GM12865 (cell line): Measurements from ENCODE around the gene STT3B.

ENCODE experiments used
- DNase-seq: peaks from one replicate; pipeline ENCODE4 v3.0.0; 2010; ENCODE audit warnings: low read depth
- H3K4me3 ChIP-seq: 2 replicates; pipeline ENCODE4 v1.5.1; 2011; ENCODE audit warnings: mild to moderate bottlenecking, low read depth, low read length, control low read depth
- CTCF ChIP-seq: IDR thresholded peaks from 2 replicates; pipeline ENCODE4 v1.5.1; 2011; ENCODE audit warnings: low read length, control low read depth, low read depth, inconsistent platforms; ENCODE audit not compliant: insufficient read depth; ENCODE audit errors: missing control alignments

Gene STT3B

GRCh38 chr3:31606453-31606852, 73.7 kb downstream of the STT3B start:
- no peak for TF ChIP-seq CTCF
- H3K4me3 ChIP-seq, result no peak overlapping the region
- no peak for DNase-seq

DNA sequence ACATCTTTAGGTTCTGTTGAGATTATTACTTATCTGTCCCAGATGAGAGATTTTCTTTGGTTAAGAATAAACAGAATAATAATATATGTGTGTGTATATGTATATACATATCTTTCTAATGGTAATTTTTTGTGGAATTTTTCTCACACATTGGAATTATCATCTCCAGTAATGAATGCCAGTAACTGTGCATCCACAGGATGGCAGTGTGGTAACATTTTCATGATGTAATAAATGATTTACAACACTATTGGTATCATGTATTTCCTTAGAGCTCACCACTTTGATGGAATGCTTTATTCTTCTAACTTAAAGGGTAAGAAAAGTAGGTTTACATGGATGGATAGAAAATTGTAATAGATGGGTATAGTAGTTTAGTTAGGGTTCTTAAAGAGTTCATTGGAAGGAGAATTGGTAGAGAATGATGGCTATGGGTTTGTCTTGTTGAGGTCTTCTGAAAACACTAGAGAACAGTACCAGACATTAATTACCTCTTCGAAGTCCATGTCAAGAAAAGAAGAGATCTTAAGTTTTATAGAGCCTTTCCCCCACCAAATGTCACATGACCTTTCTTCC, 78.1 kb downstream of the STT3B start:
- no peak overlapping the region for H3K4me3 ChIP-seq
- no peak for TF ChIP-seq CTCF
- no peak for DNase-seq

- no peak for DNase-seq
- H3K4me3 ChIP-seq, result no peak overlapping the region
- no peak for TF ChIP-seq CTCF
These were observed 80.5 kb downstream of the STT3B start for GRCh38 chr3:31613177-31613576.

- TF ChIP-seq CTCF, result no peak
- H3K4me3 ChIP-seq, result no peak overlapping the region
- DNase-seq, result no peak
These were observed 80.9 kb downstream of the STT3B start for GRCh38 chr3:31613654-31614053.

DNA sequence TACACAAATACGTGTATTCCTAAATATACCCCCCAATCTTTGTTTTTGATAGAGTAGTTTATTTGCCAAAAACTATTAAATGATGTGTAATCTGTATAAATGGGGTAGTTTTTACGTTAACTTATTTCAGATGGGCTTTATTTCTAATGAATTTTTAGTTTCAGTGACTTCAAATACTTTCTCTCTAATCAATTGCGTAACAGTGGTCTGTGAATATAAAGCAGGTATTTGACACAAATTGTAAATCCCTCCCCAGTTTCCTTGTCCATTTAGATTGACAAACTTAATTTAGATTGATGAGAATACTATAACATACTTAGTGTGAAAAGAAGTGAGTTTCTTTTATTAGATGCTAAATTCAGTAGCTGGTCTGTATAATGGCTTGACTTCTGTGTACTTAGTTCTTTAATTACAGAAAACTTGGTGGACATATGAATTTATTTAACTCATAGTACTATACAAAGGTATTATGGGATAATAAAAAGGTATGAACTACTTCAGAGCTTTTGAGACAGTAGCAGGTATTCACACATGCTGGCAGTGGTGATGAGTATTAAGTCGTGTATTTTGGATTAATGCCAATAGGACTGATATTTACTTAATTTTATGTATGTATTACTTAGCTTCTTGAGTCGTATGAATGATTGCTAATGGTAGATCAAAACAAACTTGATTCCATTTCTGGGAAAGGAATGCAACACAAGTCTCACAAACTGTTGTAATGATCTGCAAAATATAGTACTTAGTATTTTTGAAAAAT, 81.6 kb downstream of the STT3B start:
- no peak for DNase-seq
- no peak for TF ChIP-seq CTCF
- no peak overlapping the region for H3K4me3 ChIP-seq

DNA sequence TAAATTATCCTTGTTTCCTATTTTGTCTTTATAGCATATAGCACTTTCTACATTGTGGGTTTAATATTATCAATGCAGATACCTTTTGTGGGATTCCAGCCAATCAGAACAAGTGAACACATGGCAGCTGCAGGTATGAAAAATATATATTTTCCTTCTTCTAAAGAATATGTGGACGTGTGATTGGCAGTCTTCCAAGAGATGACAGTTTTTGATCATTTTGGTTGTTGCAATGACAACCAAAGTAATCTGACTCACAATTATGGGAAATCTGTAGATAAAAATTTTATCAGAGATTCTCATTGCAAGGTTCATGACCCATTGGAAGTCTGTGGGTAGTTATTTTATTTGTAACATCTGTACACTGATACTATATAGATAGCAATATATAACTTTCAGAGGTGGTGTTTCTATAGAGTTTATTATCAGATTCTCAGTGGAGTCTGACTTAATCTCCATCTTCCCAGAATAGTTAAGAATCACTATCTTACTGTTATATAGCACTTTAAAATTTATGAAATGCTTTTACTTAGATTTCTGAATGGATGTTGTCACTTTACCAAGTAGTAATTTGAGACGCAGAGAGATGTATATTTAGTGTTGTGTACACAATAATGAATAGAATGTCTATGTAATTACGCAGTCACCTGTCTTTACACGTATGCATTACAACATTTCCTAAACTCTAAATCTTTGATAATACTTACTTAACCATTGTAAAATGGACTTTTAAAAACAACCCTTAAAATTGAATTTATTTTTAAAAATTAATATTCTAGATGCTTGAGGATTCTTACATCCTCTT, 82.5 kb downstream of the STT3B start:
- H3K4me3 ChIP-seq, result no peak overlapping the region
- no peak for TF ChIP-seq CTCF
- no peak for DNase-seq

- DNase-seq, result no peak
- TF ChIP-seq CTCF, result no peak
- no peak overlapping the region for H3K4me3 ChIP-seq
These were observed 84.0 kb downstream of the STT3B start for GRCh38 chr3:31616711-31617110.
